Measurements from ENCODE around the gene PPT2. TPM values are rescaled to one million over a fixed set of nuclear protein-coding genes. Genes with fewer than 3 reads are reported as not detected.

Gene PPT2
- total RNA-seq, 2 donors from 2014 or later: 18.6 to 32.9 TPM

DNA sequence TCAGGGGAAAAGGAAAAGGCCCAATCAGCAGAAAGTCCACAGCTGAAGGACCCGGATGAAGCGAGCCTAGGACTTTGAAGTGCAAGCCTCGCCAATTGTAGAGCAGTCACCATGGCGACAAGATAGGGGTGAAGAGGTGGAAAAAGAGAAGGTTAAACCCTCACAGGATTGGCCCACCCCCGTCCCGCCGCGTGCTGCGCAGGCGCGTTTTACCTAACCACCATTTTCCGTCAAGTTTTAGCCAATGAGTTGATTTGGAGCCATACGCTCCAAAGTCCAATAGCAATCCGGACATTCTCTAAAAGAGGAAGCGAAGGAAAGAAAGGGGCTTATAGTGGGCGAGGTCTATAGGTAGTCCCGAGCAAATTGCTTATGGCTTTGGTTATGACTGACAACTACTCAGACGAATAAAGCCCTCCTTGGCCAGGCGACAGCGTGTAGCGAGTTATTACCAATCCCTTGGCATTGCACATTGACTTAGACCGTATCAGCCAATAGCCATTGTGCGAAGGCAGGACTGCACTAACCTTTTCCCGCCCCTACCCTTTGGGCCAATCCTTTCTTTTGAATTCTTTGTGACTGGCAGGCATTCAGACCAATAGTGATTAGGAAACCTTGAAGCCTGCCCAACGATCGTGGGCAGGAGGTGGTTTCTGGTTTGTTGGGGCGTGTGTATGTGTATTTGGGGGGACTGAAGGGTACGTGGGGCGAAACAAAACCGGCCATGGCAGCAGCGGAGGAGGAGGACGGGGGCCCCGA is 24.0 kb downstream of the PPT2 start, which contains the start of gene RNF5:
Gene RNF5 (plus strand): TSS at position 618 of the 759 bp plus-strand sequence. CDS start 107 bp downstream, at position 725.
- WGBS: under 1% methylated on average over 33 of the region's 33 CpGs
- peak; percentile 99 for DNase-seq (ENCODE audit: low spot score)
- Histone ChIP-seq H3K9me3 (no peaks in the 10 kb centered on the region), H3K36me3 (peaks cover 0 to 5% of the 10 kb centered on the region in 2 donors), H3K27me3 (replicated peaks; ENCODE audit: insufficient read depth) (no peaks in the 10 kb centered on the region), H3K27ac (peak within 1 kb of the TSS; percentile 93), H3K4me1 (replicated peaks) (no peaks in the 10 kb centered on the region), H3K4me3 (peak within 1 kb of the TSS; percentile 50 to 59)
- intact Hi-C loops (cut with DNase I): loop anchor here (5.0 kb wide), 1 partner anchor 281 kb away; the partner anchor contains the start of gene EHMT2
- TF ChIP-seq POLR2AphosphoS5 (IDR thresholded peaks at IDR 0.05) (peak; percentile 97), POLR2A (IDR thresholded peaks at IDR 0.05) (no peak)

GRCh38 chr6:32178547-32179440 is 24.9 kb downstream of the PPT2 start:
- WGBS: 2% methylated on average over 24 of the region's 24 CpGs
- Histone ChIP-seq H3K27ac (peak overlapping the region; percentile 93), H3K9me3 (no peaks in the 10 kb centered on the region), H3K36me3 (peaks cover 0 to 5% of the 10 kb centered on the region in 2 donors), H3K4me1 (replicated peaks) (no peaks in the 10 kb centered on the region), H3K4me3 (peak overlapping the region; percentile 50 to 59), H3K27me3 (replicated peaks; ENCODE audit: insufficient read depth) (no peaks in the 10 kb centered on the region)
- TF ChIP-seq, protein P1, sequence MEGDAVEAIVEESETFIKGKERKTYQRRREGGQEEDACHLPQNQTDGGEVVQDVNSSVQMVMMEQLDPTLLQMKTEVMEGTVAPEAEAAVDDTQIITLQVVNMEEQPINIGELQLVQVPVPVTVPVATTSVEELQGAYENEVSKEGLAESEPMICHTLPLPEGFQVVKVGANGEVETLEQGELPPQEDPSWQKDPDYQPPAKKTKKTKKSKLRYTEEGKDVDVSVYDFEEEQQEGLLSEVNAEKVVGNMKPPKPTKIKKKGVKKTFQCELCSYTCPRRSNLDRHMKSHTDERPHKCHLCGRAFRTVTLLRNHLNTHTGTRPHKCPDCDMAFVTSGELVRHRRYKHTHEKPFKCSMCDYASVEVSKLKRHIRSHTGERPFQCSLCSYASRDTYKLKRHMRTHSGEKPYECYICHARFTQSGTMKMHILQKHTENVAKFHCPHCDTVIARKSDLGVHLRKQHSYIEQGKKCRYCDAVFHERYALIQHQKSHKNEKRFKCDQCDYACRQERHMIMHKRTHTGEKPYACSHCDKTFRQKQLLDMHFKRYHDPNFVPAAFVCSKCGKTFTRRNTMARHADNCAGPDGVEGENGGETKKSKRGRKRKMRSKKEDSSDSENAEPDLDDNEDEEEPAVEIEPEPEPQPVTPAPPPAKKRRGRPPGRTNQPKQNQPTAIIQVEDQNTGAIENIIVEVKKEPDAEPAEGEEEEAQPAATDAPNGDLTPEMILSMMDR (IDR thresholded peaks at IDR 0.05): no peak
- no peak for TF ChIP-seq POLR2A (IDR thresholded peaks at IDR 0.05)
- no peak for TF ChIP-seq POLR2AphosphoS5 (IDR thresholded peaks at IDR 0.05)
- intact Hi-C loops (cut with DNase I): loop anchor here (5.0 kb wide), 1 partner anchor 281 kb away; the partner anchor contains the start of gene EHMT2
- DNase-seq (ENCODE audit: low spot score): no peak

DNA sequence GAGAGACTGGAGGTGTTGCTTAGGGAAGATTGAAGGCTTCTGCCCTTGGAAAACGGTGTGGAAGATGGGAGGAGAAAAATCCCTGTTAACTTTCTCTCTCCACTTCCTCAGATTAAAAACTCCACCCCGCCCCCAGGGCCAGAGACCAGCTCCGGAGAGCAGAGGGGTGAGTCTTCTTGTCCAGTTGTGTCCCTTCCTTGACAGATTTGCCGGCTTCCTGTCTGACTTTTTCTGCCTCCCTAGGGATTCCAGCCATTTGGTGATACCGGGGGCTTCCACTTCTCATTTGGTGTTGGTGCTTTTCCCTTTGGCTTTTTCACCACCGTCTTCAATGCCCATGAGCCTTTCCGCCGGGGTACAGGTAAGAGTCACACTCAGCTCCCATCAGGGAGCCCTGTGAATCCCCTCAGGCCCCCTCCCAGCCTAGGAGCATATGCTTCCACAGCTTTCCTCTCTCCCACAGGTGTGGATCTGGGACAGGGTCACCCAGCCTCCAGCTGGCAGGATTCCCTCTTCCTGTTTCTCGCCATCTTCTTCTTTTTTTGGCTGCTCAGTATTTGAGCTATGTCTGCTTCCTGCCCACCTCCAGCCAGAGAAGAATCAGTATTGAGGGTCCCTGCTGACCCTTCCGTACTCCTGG is 25.9 kb downstream of the PPT2 start:
- DNase-seq (ENCODE audit: low spot score): no peak
- Histone ChIP-seq H3K4me1 (replicated peaks) (no peaks in the 10 kb centered on the region), H3K27me3 (replicated peaks; ENCODE audit: insufficient read depth) (no peaks in the 10 kb centered on the region), H3K27ac (no peak overlapping the region), H3K36me3 (peaks cover 0 to 5% of the 10 kb centered on the region in 2 donors), H3K9me3 (no peaks in the 10 kb centered on the region), H3K4me3 (no peak overlapping the region)
- WGBS: 73% methylated on average over 10 of the region's 10 CpGs
- TF ChIP-seq, protein P1 (IDR thresholded peaks at IDR 0.05): no peak
- no peak for TF ChIP-seq POLR2AphosphoS5 (IDR thresholded peaks at IDR 0.05)
- no peak for TF ChIP-seq POLR2A (IDR thresholded peaks at IDR 0.05)
- intact Hi-C loops (cut with DNase I): loop anchor here (5.0 kb wide), 1 partner anchor 283 kb away; the partner anchor contains the start of gene EHMT2

DNA sequence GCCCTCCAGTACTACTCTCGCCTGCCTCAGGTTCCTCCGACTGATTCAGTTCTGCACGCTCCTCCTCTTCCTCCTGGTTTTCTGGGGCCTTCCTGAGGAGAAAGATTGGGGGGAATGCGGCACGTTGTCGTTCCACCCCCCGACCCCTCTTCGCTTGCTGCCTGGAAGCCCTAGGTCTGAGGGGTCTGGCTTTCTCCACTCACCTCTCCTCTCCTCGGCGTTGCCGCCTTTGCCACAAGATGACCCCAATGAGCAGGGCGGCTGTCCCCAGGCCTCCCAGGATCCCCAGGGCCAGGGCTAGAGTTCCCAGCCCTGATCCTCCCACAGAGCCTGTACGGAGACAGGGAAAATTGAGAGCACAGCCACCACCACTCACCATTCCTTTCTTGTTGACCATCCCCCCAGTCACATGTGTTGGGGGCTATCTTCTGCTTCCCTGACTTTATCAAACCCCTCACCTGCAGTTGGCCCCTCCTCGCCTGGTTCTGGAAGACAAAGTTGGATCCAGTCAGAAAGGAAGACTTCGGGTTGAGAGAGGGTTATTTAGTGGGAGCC is 27.3 kb downstream of the PPT2 start:
- TF ChIP-seq POLR2A (IDR thresholded peaks at IDR 0.05) (no peak), POLR2AphosphoS5 (IDR thresholded peaks at IDR 0.05) (no peak)
- TF ChIP-seq, protein P1 (IDR thresholded peaks at IDR 0.05): no peak
- intact Hi-C loops (cut with DNase I): no loop called here
- Histone ChIP-seq H3K4me1 (replicated peaks) (no peaks in the 10 kb centered on the region), H3K27me3 (replicated peaks; ENCODE audit: insufficient read depth) (no peaks in the 10 kb centered on the region), H3K36me3 (peaks cover 0 to 5% of the 10 kb centered on the region in 2 donors), H3K27ac (no peak overlapping the region), H3K4me3 (no peak overlapping the region), H3K9me3 (no peaks in the 10 kb centered on the region)
- 91% methylated on average over 15 of the region's 15 CpGs for WGBS
- no peak for DNase-seq (ENCODE audit: low spot score)

Measured in prostate gland (tissue), 2 donors.